CD4-positive, alpha-beta T cell treated with Interleukin-15 for 4 hours (primary cell): Measurements from ENCODE around the gene RXRA.

Source experiments
- DNase-seq: peaks from one replicate; pipeline ENCODE4 v3.0.0-alpha.2; 2020; ENCODE audit warnings: low spot score

The RXRA gene

DNA sequence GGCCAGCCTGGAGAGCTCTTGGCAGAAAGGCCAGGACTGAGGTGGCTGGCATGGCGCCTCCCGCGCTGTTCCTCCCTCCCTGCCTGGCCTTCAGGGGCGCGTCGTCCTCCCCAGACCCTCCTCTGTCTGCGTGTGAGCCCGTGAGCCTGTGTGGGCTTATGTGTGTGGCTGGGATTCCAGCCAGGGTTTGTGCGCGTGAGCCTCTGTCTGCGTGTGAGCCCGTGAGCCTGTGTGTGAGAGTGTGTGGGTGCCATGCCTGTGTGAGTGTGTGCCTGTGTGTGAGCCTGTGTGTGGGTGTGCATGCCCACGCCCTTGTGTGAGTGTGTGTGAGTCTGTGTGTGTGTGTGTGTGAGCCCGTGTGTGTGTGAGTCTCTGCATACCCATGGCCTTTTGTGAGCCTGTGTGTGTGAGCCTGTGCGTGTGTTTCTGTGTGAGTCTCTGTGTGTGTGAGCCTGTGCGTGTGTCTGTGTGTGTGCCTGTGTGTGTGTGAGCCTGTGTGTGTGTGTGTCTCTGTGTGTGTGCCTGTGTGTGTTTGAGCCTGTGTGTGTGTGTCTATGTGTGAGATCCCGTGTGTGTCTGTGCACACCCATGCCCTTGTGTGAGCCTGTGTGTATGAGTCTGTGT, 13.0 kb downstream of the RXRA start:
- DNase-seq, result no peak

DNA sequence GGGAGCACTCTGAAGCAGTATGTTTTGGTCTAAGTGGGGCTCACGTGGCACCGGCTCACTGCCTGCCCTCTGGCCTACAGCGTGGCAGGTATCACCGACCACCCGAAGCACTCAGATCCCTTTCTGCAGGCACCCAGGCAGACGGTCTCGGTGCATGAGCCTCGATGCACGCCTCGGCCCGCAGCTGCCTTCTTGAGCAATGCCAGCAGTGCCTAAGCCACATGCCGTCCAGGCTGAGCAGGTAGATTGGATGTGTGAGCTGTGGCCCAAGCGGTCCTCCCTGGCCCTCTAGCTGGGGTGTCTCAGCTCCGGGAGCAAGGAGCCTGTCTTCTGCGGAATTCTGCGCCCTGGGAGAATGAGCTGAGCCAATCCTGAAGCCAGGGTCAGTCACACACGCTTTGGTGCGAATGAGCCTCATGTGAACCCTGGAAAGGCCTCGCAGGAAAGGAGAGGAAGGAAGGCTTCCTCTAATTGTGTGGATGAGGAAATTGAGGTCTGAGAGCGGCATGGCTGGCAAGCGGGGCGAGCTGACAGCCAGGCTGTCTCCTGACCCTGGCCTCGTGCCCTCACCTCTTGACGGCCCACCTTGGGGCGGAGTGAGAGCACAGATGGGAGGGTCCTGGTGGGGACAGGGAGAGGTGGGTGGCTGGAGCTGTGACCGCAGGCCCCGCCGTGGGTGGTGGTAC, 14.4 kb downstream of the RXRA start:
- DNase-seq, result no peak

DNA sequence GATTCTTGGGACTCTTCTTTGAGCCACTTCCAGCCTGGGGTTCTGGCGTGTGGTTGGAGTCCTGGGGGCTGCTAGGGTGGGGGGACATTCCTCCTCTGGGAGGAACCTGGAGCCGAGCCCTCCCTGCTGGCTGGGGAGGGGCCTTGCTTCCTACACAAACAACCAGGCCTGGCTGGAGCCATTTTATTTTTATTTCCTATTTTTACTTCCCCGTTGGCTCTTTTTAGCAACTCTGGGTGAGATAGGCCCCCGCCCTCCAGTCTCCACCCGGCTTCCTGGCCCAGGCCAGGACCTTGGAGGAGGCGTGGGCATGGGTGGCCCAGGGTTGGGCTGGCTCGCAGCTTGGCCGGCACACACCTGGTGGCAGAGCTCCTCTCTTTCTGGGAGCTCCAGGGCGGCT, 15.1 kb downstream of the RXRA start:
- DNase-seq, result no peak

DNA sequence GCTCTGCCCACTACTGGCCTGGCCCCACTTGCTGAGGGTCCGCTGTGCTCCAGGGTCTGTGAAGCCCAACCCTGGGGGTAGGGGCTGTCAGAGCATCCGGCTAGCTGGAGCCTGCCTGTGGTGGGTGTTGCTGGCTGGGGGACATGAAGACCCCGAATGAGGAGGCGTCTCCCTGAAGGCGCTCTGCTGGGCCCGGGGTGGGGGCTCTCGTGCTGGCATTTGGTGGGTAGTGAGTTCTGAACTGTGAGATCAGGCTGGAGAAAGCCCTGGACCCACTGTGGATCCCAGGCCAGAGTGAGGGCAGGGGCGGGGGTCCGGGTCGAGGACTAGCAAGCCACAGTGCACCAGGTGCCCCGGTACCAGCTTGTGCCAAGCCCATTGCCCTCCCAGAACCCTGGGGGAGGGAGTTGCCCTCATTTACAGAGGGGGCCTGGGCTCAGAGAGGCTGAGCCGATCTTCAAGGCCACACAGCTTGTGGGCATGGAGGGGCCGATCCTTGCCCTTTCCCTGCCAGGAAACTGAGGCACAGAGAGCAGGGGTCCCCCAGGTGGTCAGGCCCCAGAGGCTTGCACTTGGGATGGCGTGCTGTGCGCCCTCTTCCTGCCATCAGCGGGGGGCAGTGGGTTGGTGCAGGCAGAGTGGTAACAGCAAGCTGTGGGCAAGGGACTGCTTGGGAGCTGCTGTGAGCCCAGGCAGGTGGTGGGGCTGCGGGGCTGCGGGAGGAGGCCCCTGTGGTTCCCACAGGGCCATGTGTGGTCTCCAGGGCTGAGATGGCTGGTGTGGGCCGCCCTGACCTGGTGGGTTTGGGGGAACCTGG, 15.9 kb downstream of the RXRA start:
- no peak for DNase-seq

DNA sequence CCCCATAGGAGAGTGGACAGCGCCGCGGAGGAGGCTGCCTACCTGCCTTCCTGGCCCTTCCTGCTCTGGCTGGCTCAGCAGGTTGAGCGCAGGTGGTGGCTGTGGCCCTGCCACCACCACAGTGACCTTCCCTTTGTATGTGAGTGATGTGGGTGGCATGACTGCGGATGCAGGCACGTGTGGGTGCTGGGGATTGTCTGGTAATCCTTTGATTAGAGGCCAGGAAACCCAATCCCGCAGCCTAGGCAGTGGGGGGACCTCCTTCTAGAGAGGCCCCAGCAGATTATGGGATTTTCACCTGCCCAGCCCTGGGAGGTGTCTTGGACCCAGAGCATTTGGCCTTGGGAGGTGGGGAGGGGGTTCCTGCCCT, 16.5 kb downstream of the RXRA start:
- no peak for DNase-seq

DNA sequence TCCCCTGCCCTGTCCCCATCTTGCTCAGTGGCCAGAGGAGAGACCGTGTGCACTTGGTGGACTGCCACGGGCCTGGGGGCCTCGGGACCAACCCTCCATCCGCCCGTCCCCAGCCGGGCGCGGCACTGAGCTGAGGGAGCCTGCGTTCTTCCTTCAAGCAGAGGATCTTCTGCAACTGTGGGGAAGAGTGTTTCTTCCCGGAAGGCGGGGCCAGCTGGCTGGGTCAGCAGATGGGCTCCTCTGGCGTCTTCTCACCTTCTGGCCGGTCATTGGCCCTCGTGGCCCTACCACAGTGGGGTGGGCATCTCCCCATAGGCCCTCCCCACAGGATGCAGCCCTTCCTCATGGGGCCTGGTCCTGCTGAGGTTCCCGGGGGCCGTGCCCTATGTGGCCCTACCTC, 17.4 kb downstream of the RXRA start:
- DNase-seq, result no peak

DNA sequence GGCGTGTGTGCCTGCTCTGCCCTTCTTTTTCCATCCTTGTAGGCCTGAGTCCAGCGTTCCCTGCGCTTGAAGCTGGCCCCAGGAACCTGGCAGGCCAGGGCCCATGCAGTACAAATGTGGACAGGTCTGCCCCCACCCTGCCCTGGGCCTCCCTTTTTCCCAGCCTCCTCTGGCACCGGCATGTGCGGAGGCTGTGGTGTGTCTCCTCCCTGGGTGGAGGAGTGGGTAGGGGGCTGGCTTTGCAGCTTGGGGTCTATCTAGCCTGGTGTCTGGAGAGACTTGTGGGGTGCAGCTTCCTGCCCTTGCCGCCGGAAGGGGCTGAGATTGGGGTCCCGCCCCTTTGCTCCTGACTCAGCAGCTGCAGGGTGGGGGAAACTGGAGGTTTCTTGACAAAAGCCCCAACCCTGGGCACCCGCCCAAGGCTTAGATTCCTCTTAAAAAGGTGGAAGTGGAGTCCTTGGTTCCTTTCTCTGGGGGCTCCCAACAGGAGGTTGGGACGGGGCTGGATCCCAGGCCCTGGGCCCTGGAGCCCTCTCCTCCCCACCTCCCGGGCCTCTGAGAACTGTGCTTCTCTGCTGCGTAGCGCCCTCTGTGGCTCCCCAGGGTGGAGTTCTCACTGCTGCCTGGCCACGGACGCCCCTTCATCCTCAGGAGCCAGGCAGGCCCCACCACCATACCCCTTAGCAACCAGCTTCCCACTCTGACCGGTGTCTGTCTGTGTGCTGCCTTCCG, 18.0 kb downstream of the RXRA start:
- peak; percentile 28 for DNase-seq

DNA sequence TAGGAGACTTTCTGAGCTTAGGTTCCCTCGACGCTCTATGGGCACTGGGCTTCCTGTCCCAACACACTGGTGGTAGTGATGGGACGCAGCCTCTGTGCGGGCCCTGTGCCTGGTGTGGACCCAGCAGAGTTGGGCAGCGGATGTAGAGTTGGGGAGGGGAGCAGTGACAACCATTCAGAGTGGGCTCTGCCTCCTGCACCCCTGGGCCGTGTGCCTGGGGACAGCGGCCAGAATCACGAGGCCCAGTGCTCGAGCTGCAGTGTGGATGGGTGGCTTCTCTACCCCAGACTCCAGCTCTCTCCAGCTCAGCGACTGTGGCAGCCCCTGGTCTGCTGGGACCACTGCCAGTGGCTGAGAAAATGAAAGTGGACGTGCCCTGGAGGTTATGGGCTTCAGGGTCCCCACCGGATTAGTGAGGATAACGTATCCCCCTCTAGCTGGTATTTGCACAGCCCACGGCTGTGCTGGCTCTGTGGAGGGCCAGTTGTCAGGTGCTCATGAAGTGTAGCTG, 18.6 kb downstream of the RXRA start:
- no peak for DNase-seq

DNA sequence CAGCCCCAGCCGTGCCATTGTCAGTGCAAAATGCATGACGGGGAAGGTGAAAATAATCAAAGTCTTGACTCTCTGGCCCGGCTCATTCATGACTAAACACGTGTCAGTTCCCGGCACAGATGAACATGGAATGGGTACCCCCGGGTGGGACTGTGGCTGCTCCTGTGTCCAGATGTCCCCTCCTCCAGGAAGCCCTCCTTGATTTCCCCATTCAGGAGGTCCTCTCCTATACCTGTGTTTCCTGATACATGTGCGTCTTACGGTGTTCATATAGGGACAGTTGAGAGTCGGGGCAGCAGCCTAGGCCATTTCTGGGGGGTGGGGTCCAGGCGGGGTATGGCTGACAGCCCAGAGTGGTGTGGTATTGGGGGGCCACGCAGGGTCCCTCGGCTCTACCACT, 19.5 kb downstream of the RXRA start:
- no peak for DNase-seq

DNA sequence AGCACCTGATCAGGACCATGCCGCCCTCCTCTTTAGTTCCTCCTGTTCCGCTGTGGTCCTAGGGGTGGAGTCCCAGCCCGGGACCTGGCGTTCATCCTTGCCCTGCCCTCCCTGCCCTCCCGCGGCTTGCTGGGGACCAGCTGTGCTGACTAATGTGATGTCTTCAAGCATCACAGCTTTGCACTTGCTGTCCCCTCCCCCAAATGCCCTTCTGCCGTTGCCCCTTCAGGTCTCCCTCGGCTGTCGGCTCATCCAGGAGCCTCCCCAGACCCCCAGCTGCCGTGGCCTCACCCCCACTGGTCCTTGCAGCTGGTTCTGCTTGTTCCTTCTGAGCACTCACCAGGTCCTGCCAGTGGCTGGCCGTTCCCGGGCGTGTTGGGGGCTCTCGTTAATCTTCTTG, 19.9 kb downstream of the RXRA start:
- no peak for DNase-seq

DNA sequence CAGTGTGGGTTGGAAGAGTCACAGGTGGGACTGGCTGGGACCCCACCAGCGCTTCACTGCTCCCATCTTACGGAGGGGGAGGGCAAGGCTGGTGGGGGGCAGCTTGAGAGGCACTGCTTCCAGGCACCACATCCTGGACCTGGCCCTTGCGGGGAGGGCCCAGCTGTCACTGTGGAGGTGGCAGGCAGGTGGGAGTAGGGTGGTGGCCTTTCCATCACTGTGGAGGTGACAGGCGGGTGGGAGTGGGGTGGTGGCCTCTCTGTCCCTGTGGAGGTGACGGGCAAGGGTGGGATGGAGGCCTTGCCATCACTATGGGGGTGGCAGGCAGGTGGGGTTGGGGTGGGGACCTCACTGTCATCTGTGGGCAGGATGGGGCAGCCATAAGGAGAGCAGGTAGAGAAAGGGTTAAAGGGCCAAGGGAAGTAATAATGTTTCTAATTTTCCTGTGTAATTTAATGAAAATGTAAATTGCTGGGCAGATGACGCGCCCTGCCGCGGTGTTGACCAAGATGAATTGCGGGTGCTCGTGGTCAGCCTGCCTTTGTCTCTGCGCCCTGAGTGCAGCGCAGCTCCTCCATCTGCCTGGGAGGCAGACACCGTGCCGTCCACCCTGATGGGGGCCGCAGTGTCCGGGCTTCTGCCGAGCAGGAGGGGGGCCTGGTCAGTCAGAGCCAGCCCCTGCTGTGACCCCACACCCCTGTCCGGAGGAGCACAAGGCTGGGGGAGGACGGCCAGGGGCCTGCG, 20.8 kb downstream of the RXRA start:
- DNase-seq, result no peak

DNA sequence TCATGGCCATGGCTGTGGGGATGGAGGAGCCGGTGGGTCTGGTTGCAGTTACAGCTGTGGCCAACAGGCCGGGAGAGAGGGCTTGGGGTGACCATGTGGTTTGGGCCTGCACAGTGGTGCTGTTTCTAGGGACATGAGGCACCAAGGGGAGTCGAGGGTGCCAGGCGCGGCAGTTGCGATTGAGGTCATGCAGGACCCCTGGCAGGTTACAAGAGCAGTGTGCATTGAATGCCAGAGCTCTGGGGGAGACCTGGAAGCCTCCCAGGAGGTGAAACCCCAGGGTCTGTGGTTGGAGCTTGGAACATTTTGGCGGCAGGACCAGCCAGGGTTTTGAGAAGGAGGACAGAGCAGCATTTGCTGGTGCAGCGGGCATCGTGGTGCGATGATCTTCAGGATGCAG, 21.7 kb downstream of the RXRA start:
- no peak for DNase-seq

DNA sequence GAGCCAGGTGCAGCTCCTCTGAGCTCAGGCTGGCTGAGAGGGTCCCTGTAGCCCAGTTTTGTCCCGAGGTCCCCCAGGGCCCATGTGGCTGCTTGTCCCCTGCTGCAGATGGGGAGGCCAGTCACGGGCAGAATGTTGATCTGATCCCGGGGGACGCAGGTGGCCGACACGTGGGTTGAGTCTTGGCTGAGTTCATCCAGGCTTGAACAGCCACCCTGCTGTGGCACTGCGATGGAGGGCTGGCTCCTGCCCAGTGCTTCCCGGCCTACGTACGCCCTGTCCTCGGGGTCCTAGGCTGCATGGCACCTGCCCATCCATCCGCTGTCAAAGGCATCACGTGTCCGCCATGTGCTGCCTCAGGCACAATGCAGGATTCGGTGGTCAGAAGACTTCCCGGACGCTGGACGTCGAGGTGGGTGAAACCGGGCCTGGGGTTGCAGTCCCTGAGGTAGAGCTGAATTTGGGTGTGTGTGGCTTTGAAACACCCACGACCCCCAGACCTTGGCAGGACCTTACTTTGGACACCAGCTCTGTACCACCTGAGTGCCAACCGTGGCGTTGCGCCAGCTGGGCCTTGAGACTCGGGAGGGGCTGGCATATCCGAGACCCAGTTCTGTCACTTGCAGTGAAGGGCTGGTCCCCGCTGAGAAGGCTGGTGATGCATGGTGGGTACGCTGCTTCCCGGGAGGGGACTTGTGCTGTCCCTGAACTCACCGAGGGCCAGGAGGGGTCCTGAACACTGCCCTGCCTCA, 22.3 kb downstream of the RXRA start:
- no peak for DNase-seq

DNA sequence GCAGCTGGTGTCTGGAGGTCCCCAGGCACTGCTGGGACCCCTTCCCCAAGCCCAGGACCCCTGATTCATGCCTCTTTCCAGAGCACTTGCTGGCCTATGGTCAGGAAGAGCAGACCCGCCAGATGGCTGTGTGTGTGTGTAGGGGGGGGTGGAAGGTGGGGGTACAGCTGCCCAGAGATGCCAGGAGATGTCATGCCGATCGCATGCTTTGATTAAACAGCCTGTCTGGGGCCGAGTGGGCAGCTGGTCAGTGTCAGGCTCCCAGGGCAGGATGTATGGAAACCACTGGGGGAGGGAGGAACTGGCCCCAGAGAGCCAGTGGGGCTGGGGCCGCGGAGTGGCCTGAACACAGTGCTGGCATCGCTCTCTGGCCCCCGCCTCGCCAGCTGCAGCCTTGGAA, 23.7 kb downstream of the RXRA start:
- DNase-seq, result no peak

DNA sequence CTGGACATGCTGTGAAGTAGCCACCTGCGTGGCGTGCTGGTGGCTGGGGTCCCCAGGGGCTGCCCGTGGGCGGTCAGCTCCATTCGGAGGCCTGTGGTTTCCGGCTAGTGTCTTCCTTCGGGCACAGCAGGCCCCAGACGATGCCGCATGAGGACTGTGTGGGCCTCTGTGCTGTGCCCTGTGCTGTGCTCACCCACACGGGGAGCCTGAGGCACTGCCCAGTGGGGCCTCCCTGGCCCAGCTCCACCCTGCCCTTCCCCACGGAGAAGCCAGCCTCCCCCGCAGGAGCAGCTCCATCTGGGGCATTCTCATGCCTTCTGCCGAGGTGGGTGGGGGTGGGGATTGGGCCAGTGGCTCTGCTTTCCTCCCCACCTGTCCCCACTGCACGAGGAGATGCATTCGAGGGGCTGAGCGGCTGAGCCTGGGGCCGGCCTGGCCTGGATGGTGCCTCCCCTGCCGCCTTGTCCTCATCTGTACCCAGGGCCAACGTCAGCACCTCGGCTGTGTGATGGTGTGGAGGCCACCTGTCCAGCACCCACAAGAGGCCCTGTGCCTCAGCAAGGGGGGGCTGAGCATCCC, 24.2 kb downstream of the RXRA start:
- no peak for DNase-seq

DNA sequence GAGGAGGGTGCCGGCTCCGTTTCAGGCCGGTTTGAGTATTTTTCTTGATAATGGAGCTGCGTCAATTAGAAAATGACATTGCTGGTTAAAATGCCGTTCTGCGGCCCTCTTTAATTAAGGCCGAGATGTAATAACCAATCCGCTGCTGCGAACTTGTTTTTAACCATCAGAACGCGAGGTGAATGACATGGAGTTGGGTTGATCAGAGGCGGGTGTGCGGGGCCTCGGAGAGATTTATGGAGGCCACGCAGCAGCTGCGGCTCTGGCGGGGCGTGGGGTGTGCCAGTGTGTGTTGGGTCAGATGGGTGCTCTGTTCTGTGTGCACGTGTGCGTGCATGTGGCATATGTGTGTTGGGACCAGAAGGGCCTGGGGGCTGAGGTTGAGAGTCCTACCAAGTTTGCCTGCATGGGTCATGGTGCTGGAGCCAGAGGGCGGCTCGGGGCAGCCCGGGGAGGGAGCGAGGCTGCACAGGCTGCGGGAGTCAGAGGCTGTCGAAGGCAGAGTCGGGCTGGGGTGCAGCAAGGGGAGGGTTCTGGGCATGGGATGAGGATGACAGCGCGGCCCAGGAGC, 25.4 kb downstream of the RXRA start:
- DNase-seq, result no peak

DNA sequence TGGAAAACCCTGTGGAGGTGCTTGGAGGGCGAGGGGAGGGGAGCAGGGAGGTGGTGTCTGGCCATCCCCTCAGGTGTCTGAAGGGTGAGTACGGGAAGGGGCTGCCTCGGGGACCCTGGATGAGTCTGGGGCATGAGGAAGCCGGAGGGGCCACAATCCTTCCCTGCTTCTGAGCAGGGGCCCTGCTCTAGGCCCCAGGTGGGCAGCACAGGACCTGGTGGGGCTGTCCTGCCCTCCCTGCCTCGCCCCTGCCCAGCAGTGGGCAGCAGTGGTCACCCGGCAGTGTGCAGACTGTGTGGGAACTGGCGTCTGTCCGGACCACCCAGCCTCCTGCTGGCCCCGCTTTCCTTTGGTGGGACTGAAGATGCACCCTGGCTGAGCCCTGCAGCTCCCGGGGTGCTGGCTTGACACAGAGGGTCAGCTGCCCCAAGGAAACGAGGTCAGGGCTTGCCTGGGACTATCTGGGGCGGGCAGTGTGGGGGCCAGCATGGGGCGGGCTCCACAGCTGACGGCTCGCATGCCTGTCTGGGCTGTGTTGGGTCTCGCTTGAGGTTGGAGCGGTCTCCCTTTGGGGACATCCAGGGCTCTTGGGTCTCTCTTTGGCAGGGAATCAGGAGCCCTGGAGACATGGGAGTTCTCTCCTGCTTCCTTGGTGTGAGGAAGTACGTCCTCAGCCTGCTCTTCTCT, 26.1 kb downstream of the RXRA start:
- DNase-seq, result no peak

DNA sequence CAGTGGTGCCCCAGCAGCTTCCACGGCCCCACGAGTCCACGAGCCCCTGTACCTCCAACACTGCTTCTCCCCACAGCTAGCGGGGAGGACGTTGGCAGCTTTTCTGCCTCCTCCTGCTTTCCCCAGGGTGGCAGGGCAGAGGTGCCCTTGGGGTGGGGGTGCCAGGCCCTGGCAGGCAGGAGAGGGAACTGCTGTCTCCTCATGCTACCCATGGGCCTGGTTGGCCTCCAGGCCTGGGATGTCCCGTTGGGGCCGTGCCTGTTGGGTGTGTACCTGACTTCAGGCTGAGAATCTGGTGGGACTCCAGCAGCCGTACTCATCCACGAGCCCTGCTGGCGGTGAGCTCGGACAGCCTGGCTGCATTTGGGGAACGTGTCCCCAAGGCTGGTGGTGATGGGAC, 27.3 kb downstream of the RXRA start:
- DNase-seq, result no peak

DNA sequence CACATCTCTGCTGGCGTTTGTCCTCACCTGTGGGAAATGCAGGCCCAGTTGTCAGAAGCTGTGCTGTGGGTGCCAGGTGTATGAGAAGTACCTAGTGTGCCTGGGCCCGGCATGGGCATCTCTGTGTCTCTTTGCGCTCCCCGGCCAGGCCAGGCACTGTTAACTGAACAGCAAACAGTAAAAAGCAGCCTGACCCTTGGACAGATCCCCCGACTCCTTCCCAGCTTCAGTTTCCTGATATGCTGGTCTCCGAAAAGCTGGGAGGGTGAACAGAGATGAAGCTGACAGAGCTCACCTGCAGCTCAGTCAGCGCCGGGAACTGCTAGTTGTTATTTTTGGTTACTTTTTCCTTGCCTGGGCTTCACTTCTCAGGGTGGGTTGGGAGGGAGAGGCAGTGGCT, 28.9 kb downstream of the RXRA start:
- DNase-seq, result no peak
